K562 (cell line): Measurements from ENCODE around the gene PAXIP1. TPM values are rescaled to one million over a fixed set of nuclear protein-coding genes. Genes with fewer than 3 reads are reported as not detected.

ENCODE experiments used
- GTF2F1 ChIP-seq: IDR thresholded peaks from 2 replicates; pipeline ENCODE4 v1.6.1; 2011; ENCODE audit warnings: low read depth, low read length, improper control_type of control experiment
- MXD1 ChIP-seq: fragments of 250-450 bp; sonication (Bioruptor Pico); IDR thresholded peaks from 2 replicates; pipeline ENCODE4 v1.8.0; 2021; ENCODE audit warnings: borderline replicate concordance, mild to moderate bottlenecking, moderate library complexity; ENCODE audit not compliant: poor library complexity, severe bottlenecking
- TBL1XR1 ChIP-seq, 2 experiments: IDR thresholded peaks; 2 replicates each; pipeline ENCODE4 v1.6.1; 2012; ENCODE audit warnings: improper control_type of control experiment in 2 of 2, low read length in 2 of 2, mild to moderate bottlenecking in 1 of 2
- ZNF134 ChIP-seq: fragments of 250-450 bp; sonication (Bioruptor Pico); conservative IDR thresholded peaks from 2 replicates; pipeline ENCODE4 v1.4.0; 2020
- ZNF584 ChIP-seq: fragments of 200-800 bp; sonication (Bioruptor generic); IDR thresholded peaks from 2 replicates; pipeline ENCODE4 v1.6.1; 2016; ENCODE audit warnings: low read depth, mild to moderate bottlenecking, missing genetic modification characterization, missing compliant biosample characterization
- polyA plus RNA-seq, 8 experiments: library from polyadenylated mRNA; depleted of rRNA in 4 of 8; stranded (reverse) in 5 of 8; unstranded in 3 of 8; fragments of >200 nt; fragmentation: Nextera tagmentation in 2 of 8; fragmentation: Illumina TruSeq in 1 of 8; extraction: Ambion mirVana in 2 of 8; extraction: Trizol in 1 of 8; gene quantifications; 2 replicates each; pipeline versions ENCODE4 v1.2.1 to v1.2.3, GENCODE V29; 2011 to 2014; ENCODE audit warnings: inconsistent platforms in 1 of 8, missing spikeins in 1 of 8
- total RNA-seq, 7 experiments: library from RNA; depleted of rRNA in 6 of 7; stranded (reverse); fragments of >200 nt in 6 of 7; fragmentation: Illumina TruSeq in 2 of 7; extraction: Trizol in 2 of 7; gene quantifications; 2 replicates each; pipeline versions ENCODE4 v1.2.1 to v1.2.3, GENCODE V29; 2011 to 2021; ENCODE audit warnings: low replicate concordance in 1 of 7
- TF ChIP-seq, protein P1 (sequence below), 3 experiments: fragments of 200-800 bp in 1 of 3; fragments of 250-450 bp in 1 of 3; fragments of 450-650 bp in 1 of 3; sonication (Bioruptor Pico) in 1 of 3; sonication (Bioruptor generic) in 1 of 3; formaldehyde crosslinking in 1 of 3; IDR thresholded peaks; 2 replicates each; pipeline versions ENCODE4 v1.6.1 to v1.8.0; 2016 to 2022; ENCODE audit warnings: mild to moderate bottlenecking in 2 of 3, missing genetic modification characterization in 2 of 3, missing compliant biosample characterization in 1 of 3, moderate library complexity in 1 of 3
- TF ChIP-seq, protein P2 (sequence below), 2 experiments: fragments of 450-650 bp; IDR thresholded peaks; 2 replicates each; pipeline ENCODE4 v1.6.1; 2018; ENCODE audit warnings: mild to moderate bottlenecking in 2 of 2, low read depth in 1 of 2; ENCODE audit not compliant: partially characterized antibody in 2 of 2
- TF ChIP-seq, protein P3 (sequence below), 2 experiments: fragments of 450-650 bp in 1 of 2; sonication (generic) in 1 of 2; formaldehyde crosslinking in 1 of 2; IDR thresholded peaks; 2 replicates each; pipeline versions ENCODE4 v1.7.1 to v1.9.0; 2016 to 2022; ENCODE audit warnings: inconsistent platforms in 1 of 2, mild to moderate bottlenecking in 1 of 2, missing genetic modification reagents in 1 of 2

The PAXIP1 gene
- total and polyA plus RNA-seq, 9 of the 15 experiments (the other 6 are each of a cell fraction or from before 2014, with no cell fraction given): 9.7 to 37.9 (median 28.4) TPM

- TF ChIP-seq MXD1 (CRISPR knock-in tag) (no peak), ZNF584 (no peak), GTF2F1 (no peak), ZNF134 (CRISPR knock-in tag) (no peak), TBL1XR1 (IDR thresholded peaks at IDR 0.05; ENCODE audit: low read length in 2 of 2) (peak in 1 of 2 experiments; percentile 27; a peak in 1 of 4 replicates)
- TF ChIP-seq, protein P1, sequence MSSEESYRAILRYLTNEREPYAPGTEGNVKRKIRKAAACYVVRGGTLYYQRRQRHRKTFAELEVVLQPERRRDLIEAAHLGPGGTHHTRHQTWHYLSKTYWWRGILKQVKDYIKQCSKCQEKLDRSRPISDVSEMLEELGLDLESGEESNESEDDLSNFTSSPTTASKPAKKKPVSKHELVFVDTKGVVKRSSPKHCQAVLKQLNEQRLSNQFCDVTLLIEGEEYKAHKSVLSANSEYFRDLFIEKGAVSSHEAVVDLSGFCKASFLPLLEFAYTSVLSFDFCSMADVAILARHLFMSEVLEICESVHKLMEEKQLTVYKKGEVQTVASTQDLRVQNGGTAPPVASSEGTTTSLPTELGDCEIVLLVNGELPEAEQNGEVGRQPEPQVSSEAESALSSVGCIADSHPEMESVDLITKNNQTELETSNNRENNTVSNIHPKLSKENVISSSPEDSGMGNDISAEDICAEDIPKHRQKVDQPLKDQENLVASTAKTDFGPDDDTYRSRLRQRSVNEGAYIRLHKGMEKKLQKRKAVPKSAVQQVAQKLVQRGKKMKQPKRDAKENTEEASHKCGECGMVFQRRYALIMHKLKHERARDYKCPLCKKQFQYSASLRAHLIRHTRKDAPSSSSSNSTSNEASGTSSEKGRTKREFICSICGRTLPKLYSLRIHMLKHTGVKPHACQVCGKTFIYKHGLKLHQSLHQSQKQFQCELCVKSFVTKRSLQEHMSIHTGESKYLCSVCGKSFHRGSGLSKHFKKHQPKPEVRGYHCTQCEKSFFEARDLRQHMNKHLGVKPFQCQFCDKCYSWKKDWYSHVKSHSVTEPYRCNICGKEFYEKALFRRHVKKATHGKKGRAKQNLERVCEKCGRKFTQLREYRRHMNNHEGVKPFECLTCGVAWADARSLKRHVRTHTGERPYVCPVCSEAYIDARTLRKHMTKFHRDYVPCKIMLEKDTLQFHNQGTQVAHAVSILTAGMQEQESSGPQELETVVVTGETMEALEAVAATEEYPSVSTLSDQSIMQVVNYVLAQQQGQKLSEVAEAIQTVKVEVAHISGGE (CRISPR knock-in tag; IDR thresholded peaks at IDR 0.05): peak in 1 of 3 experiments; percentile 74; a peak in 2 of 6 replicates
- TF ChIP-seq, protein P2, sequence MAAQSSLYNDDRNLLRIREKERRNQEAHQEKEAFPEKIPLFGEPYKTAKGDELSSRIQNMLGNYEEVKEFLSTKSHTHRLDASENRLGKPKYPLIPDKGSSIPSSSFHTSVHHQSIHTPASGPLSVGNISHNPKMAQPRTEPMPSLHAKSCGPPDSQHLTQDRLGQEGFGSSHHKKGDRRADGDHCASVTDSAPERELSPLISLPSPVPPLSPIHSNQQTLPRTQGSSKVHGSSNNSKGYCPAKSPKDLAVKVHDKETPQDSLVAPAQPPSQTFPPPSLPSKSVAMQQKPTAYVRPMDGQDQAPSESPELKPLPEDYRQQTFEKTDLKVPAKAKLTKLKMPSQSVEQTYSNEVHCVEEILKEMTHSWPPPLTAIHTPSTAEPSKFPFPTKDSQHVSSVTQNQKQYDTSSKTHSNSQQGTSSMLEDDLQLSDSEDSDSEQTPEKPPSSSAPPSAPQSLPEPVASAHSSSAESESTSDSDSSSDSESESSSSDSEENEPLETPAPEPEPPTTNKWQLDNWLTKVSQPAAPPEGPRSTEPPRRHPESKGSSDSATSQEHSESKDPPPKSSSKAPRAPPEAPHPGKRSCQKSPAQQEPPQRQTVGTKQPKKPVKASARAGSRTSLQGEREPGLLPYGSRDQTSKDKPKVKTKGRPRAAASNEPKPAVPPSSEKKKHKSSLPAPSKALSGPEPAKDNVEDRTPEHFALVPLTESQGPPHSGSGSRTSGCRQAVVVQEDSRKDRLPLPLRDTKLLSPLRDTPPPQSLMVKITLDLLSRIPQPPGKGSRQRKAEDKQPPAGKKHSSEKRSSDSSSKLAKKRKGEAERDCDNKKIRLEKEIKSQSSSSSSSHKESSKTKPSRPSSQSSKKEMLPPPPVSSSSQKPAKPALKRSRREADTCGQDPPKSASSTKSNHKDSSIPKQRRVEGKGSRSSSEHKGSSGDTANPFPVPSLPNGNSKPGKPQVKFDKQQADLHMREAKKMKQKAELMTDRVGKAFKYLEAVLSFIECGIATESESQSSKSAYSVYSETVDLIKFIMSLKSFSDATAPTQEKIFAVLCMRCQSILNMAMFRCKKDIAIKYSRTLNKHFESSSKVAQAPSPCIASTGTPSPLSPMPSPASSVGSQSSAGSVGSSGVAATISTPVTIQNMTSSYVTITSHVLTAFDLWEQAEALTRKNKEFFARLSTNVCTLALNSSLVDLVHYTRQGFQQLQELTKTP (IDR thresholded peaks at IDR 0.05; ENCODE audit: low read depth in 1 of 2, partially characterized antibody in 2 of 2): no peak
- TF ChIP-seq, protein P3, sequence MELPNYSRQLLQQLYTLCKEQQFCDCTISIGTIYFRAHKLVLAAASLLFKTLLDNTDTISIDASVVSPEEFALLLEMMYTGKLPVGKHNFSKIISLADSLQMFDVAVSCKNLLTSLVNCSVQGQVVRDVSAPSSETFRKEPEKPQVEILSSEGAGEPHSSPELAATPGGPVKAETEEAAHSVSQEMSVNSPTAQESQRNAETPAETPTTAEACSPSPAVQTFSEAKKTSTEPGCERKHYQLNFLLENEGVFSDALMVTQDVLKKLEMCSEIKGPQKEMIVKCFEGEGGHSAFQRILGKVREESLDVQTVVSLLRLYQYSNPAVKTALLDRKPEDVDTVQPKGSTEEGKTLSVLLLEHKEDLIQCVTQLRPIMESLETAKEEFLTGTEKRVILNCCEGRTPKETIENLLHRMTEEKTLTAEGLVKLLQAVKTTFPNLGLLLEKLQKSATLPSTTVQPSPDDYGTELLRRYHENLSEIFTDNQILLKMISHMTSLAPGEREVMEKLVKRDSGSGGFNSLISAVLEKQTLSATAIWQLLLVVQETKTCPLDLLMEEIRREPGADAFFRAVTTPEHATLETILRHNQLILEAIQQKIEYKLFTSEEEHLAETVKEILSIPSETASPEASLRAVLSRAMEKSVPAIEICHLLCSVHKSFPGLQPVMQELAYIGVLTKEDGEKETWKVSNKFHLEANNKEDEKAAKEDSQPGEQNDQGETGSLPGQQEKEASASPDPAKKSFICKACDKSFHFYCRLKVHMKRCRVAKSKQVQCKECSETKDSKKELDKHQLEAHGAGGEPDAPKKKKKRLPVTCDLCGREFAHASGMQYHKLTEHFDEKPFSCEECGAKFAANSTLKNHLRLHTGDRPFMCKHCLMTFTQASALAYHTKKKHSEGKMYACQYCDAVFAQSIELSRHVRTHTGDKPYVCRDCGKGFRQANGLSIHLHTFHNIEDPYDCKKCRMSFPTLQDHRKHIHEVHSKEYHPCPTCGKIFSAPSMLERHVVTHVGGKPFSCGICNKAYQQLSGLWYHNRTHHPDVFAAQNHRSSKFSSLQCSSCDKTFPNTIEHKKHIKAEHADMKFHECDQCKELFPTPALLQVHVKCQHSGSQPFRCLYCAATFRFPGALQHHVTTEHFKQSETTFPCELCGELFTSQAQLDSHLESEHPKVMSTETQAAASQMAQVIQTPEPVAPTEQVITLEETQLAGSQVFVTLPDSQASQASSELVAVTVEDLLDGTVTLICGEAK (IDR thresholded peaks at IDR 0.05): no peak
- TF ChIP-seq, protein P3 (CRISPR knock-in tag; IDR thresholded peaks at IDR 0.05): no peak
Measured at GRCh38 chr7:155003092-155003375, at the start of gene PAXIP1 (continued).
